PC-3 (cell line): ENCODE measurements around the gene TEAD1.

Experiments
- EZH2 ChIP-seq: fragments of 300-600 bp; sonication (generic); IDR thresholded peaks from one replicate; pipeline ENCODE4 v1.6.1; 2017; ENCODE audit warnings: antibody characterized with exemption, mild to moderate bottlenecking, low read length; ENCODE audit not compliant: unreplicated experiment
- TF ChIP-seq, protein P1 (sequence below): fragments of 300-600 bp; sonication (generic); conservative IDR thresholded peaks from 2 replicates; pipeline ENCODE4 v1.5.1; 2017; ENCODE audit warnings: antibody characterized with exemption, low read depth, mild to moderate bottlenecking, low read length

- TF ChIP-seq, protein P1, sequence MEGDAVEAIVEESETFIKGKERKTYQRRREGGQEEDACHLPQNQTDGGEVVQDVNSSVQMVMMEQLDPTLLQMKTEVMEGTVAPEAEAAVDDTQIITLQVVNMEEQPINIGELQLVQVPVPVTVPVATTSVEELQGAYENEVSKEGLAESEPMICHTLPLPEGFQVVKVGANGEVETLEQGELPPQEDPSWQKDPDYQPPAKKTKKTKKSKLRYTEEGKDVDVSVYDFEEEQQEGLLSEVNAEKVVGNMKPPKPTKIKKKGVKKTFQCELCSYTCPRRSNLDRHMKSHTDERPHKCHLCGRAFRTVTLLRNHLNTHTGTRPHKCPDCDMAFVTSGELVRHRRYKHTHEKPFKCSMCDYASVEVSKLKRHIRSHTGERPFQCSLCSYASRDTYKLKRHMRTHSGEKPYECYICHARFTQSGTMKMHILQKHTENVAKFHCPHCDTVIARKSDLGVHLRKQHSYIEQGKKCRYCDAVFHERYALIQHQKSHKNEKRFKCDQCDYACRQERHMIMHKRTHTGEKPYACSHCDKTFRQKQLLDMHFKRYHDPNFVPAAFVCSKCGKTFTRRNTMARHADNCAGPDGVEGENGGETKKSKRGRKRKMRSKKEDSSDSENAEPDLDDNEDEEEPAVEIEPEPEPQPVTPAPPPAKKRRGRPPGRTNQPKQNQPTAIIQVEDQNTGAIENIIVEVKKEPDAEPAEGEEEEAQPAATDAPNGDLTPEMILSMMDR: no peak
- TF ChIP-seq EZH2: no peak
Measured at GRCh38 chr11:12678092-12678491, 3.9 kb downstream of the TEAD1 start.
